HL-60/S4 (cell line): ENCODE measurements around the gene KCNIP4.

Experiments
- in situ Hi-C: fragments of 300-500 bp; cut with MboI; formaldehyde crosslinking; loops from 2 replicates; pipeline ENCODE4 v1.14.3; 2022; ENCODE audit warnings: low sequenced_read_pairs

KCNIP4 gene

DNA sequence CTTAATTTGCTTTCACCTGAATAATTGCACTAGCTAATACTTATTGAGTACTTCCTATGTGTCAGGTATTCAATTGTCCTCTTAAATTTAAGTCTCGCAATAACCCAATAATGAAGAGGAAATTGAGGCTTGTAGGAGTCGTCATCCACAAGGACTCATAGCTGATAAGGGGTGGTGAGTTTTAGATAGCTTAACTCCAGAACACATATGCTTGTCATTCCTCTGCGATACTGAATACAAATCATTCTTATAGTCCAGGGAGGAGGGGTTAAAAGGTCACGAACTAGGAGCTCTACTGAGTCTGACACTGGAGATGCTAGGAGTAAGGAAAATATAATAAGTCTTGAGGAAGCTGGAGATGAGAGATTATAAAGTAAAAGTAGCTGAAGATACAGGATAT is 1249.8 kb downstream of the KCNIP4 start:
- in situ Hi-C loops = loop anchor here (25.0 kb wide), 1 partner anchor 287 kb away; no protein-coding TSS in a partner anchor

DNA sequence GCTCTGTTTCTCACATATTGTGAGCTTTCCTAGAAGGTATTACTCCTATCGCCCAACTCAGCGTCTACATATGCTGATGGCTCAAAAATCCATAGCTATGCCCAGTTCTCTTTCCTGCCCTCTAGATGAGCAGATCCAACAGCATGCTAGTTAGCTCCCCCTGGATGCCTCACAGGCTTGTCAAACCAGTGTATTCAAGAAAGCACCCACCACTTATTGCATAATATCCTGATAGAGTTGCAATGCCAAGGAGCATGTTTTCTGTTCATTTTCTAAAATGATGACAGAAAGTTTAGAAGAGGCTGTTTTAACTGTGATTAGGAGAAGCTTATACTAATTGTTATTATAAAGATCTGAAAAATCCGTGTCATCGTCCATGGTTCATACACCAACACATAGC is 1250.2 kb downstream of the KCNIP4 start:
- in situ Hi-C loops = loop anchor here (25.0 kb wide), 1 partner anchor 286 kb away; no protein-coding TSS in a partner anchor

DNA sequence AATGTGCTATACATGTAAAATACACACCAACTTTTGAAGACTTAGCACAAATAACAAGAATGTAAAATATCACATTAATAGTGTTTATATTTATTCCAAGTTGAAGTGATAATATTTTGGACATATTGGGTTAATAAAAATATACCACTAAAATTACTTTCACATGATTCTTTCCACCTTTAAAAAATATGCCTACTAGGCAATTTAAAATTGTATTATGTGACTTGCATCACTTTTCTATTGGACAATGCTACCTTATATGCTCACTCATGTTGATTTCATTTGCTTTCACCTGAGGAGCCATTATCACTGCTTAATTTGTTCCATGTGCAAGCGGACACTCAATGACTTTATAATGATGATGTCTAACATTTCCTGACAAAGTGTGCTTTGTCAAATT is 1251.8 kb downstream of the KCNIP4 start:
- in situ Hi-C loops = loop anchor here (25.0 kb wide), 1 partner anchor 285 kb away; no protein-coding TSS in a partner anchor

DNA sequence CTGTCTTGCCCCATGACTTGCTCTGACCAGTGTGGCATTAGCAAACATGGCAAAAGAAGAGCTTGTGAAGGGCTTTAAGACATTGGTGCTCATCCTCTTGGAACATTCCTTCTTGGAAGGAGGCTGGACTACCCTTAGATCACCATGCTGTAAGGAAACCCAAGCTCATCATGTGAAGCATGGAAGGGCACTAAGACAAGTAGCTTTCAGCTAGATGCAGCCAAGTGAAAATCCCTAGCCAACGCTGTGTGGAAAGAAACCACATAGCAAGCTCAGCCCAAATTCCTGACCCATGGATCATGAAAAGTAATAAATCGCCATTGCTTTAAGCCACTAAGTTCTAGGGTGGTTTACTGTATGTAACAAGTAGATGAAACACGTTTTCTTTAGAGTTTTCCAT is 1260.7 kb downstream of the KCNIP4 start:
- in situ Hi-C loops = loop anchor here (25.0 kb wide), 1 partner anchor 276 kb away; no protein-coding TSS in a partner anchor

DNA sequence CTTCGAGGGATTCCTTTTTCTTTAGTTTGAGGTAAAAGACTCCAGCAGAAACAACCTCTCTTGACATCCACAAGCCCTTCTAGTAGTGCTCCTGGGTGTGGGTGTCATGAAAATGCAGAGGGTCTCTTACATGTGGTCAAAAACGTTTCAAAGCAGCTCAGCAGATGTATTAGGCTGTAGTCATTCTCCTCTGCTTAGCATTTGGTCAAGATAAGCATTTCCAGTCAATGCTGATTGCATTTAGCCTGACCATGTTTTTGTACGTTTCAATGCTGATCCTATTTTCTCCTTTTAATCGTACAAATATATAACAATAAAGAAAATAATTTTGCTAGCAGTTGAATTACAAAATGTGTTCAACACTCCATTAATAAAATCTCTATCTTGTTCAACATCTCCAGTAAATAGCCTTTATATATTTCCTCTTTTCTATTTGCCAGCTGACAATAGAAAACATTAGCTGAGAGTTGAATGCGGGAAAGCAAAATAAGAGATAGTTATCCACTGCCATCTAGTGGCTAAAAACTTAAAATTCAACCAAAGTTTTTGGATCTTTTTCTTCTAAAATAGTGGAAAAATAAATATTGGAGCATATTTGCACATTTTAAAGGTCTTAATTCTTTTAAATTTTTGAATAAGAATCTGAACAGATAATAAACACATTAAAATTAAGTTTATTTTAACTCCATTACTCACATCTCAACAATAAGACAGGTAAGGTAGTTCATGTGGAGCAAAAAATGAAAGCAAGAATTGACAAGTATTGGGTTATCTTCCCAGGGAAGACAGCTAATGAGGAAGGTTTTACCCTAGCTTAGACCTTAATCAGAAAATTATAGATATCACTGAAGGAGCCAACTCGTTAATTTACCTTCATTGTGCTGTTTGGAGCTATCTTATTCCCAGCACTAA is 1263.5 kb downstream of the KCNIP4 start:
- in situ Hi-C loops = loop anchor here (25.0 kb wide), 1 partner anchor 273 kb away; no protein-coding TSS in a partner anchor

DNA sequence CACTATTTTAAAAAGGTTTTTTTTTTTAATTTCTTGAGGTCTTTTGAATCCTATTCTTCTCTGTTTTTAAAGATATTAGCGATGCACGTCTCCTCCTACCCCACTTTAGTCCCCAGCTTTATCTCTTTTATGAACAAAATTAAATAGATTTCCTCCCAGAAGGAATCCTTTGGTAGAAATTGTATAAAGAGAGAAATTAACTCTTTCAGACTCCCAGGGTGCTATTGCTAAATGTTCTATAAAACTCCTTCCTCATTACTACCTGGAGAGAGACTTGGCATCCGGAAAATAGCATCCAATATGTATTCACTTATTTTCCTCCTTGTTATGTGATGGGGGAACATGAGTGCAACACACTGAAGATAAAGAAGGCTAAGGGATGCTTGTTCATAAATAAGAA is 1264.8 kb downstream of the KCNIP4 start:
- in situ Hi-C loops = loop anchor here (25.0 kb wide), 1 partner anchor 271 kb away; no protein-coding TSS in a partner anchor

DNA sequence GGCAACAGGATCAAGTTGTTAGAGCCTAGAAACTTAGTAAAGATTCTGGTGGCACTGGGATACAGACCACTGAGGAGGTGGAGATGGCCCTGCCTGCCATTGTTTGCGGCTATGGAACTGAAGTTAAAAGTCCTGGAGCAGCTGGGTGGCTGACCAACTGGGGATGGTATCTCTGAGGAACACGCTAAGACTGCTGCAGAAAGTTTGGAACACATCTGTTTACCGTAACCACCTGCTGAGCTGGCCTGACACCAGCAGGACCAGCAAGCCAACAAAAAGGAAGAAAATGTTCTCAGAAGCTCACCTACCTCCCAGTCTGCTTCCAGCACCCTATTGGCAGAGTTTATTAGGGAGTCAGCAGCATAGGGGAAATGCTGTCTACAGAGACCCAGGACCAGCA is 1265.7 kb downstream of the KCNIP4 start:
- in situ Hi-C loops = loop anchor here (25.0 kb wide), 1 partner anchor 271 kb away; no protein-coding TSS in a partner anchor

DNA sequence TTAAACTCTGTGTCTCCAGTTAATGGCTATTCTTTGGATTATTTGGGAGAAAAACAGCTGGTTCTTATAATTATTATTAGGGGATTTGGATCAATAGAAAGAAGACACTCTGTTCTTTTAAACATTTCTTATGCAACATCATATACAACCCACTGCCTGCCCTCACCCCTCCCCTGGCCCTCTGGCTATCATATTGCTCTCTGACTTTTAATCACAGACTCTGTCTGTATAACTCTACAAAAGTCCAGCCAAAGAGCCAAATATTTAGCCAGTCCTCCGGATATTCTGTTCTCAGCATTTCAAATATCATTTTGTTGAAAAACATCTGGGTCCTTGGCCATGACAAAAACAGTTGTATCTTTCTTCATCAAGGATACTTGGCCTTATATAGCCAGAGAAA is 1267.3 kb downstream of the KCNIP4 start:
- in situ Hi-C loops = loop anchor here (25.0 kb wide), 1 partner anchor 269 kb away; no protein-coding TSS in a partner anchor

DNA sequence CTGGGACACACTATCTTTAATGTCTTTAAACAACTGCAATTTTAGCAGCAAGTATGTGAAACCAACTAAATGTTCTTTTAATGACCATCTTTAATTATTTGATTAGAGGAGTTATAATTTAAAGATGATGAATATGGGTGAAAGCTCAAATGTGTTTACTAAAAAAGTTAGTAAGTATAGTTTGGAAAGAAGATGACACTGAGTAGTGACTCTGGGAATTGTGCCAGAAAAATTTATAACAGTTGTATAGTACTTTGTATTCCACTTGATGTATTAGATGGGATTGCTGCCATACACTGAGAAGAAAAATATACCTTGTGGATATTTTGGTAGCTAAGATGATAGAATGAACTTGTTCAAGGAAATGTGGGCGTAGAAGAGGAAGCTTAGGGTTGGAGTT is 1267.8 kb downstream of the KCNIP4 start:
- in situ Hi-C loops = loop anchor here (25.0 kb wide), 1 partner anchor 268 kb away; no protein-coding TSS in a partner anchor

DNA sequence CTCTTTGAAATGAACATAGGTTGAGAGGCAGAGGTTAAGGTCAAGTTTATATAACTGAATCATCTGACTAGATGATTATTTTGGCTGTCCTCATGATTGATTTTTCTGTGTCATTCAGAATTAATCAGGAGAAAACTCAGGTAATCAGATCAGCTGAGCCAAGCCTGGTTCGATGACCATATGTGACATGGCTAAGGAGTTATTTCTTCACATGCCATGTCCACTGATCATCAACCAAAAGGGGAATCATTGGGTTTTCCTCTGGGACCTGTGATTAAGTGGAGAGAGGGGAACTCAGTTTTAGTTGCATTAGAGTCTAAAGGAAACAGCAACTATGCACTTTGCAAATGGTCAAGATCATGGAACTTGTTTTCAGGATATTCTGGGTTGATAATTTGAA is 1268.6 kb downstream of the KCNIP4 start:
- in situ Hi-C loops = loop anchor here (25.0 kb wide), 1 partner anchor 268 kb away; no protein-coding TSS in a partner anchor
